Endodermal cell (in vitro differentiated cells): Measurements from ENCODE around the gene RCOR1. TPM values are rescaled to one million over a fixed set of nuclear protein-coding genes. Genes with fewer than 3 reads are reported as not detected.

Experiments used
- DNase-seq: peaks from one replicate; pipeline ENCODE4 v3.0.0-alpha.2; 2017
- H3K27ac ChIP-seq: 2 replicates; pipeline ENCODE4 v1.5.1; 2013; ENCODE audit warnings: mild to moderate bottlenecking, low read depth, low read length, moderate library complexity
- H3K27me3 ChIP-seq: 2 replicates; pipeline ENCODE4 v1.6.1; 2013; ENCODE audit warnings: mild to moderate bottlenecking, low read length, moderate library complexity; ENCODE audit not compliant: insufficient read depth, control insufficient read depth, poor library complexity, severe bottlenecking
- H3K36me3 ChIP-seq: 2 replicates; pipeline ENCODE4 v1.7.0; 2013; ENCODE audit warnings: mild to moderate bottlenecking, low read length, moderate library complexity; ENCODE audit not compliant: control insufficient read depth, insufficient read depth
- H3K4me1 ChIP-seq: one replicate; pipeline ENCODE4 v1.7.0; 2013; ENCODE audit warnings: low read length; ENCODE audit not compliant: control insufficient read depth, insufficient read depth
- H3K4me3 ChIP-seq: 2 replicates; pipeline ENCODE4 v1.5.1; 2013; ENCODE audit warnings: mild to moderate bottlenecking, low read length, moderate library complexity
- H3K9ac ChIP-seq: 2 replicates; pipeline ENCODE4 v1.6.1; 2013; ENCODE audit warnings: mild to moderate bottlenecking, low read length, moderate library complexity; ENCODE audit not compliant: poor library complexity, severe bottlenecking; ENCODE audit errors: extremely low read depth
- H3K9me3 ChIP-seq: 2 replicates; pipeline ENCODE4 v1.6.1; 2013; ENCODE audit warnings: mild to moderate bottlenecking, low read length, moderate library complexity; ENCODE audit not compliant: control insufficient read depth
- H3K27ac Mint-ChIP-seq: 2 replicates; pipeline ENCODE4 v1.8.0; 2020; ENCODE audit warnings: mixed read lengths
- H3K27me3 Mint-ChIP-seq: 2 replicates; pipeline ENCODE4 v1.8.0; 2021; ENCODE audit warnings: mild to moderate bottlenecking, mixed read lengths; ENCODE audit not compliant: insufficient read depth
- H3K36me3 Mint-ChIP-seq: 2 replicates; pipeline ENCODE4 v1.8.0; 2020; ENCODE audit warnings: low read depth, mixed read lengths
- H3K4me1 Mint-ChIP-seq: 2 replicates; pipeline ENCODE4 v1.8.0; 2020; ENCODE audit warnings: mixed read lengths
- H3K4me3 Mint-ChIP-seq: 2 replicates; pipeline ENCODE4 v1.8.0; 2020; ENCODE audit warnings: mild to moderate bottlenecking, moderate library complexity, mixed read lengths
- H3K9me3 Mint-ChIP-seq: 2 replicates; pipeline ENCODE4 v1.8.0; 2020; ENCODE audit warnings: mild to moderate bottlenecking, mixed read lengths
- CTCF ChIP-seq: fragments of 200-600 bp; sonication (generic); conservative IDR thresholded peaks from 2 replicates; pipeline ENCODE4 v1.5.0; 2021; ENCODE audit warnings: antibody characterized with exemption, mild to moderate bottlenecking
- WGBS, 2 experiments: methylation state at CpG; one replicate each; pipeline versions ENCODE4 v1.1.5 to v1.1.7; 2013; ENCODE audit warnings: missing lambda C conversion rate in 2 of 2, mixed read lengths in 1 of 2; ENCODE audit not compliant: insufficient coverage in 1 of 2, insufficient read length in 1 of 2; 5-methylcytosine and 5-hydroxymethylcytosine counted together
- total RNA-seq, 2 donors: library from RNA; stranded (reverse); fragmentation: NEBNext Ultra II Directional in 1 of 2; extraction: Animal tissue kit (Norgen Biotek cat#: 25700) in 1 of 2; gene quantifications; 2 replicates in 1 of 2; 3 replicates in 1 of 2; pipeline ENCODE4 v1.2.1, GENCODE V29; 2021

The RCOR1 gene
- total RNA-seq, 2 donors from 2014 or later, result 30.3 to 31.5 TPM

- peaks cover 72% of the 10 kb centered on the region for H3K36me3 Mint-ChIP-seq
- WGBS, 2 experiments, result 95 to 97% methylated on average over 6 of the region's 6 CpGs
- no peak for DNase-seq
- H3K4me3 Mint-ChIP-seq, result no peak overlapping the region
- H3K4me1 Mint-ChIP-seq, result peaks cover 15% of the 10 kb centered on the region
- Histone ChIP-seq H3K27me3 (no peaks in the 10 kb centered on the region), H3K9ac (peak overlapping the region; percentile 48), H3K4me3 (no peak overlapping the region), H3K4me1 (peaks cover 13% of the 10 kb centered on the region), H3K27ac (no peak overlapping the region), H3K36me3 (peaks cover 52% of the 10 kb centered on the region), H3K9me3 (no peaks in the 10 kb centered on the region)
- peak overlapping the region; percentile 95 for H3K27ac Mint-ChIP-seq
- TF ChIP-seq CTCF, result no peak
- no peaks in the 10 kb centered on the region for H3K9me3 Mint-ChIP-seq
- H3K27me3 Mint-ChIP-seq, result no peaks in the 10 kb centered on the region
Observed at GRCh38 chr14:102728501-102728900, 136.1 kb downstream of the RCOR1 start.

GRCh38 chr14:102729268-102729667 is 136.8 kb downstream of the RCOR1 start:
- Histone ChIP-seq H3K9me3 (no peaks in the 10 kb centered on the region), H3K9ac (no peak overlapping the region), H3K27ac (no peak overlapping the region), H3K36me3 (peaks cover 47% of the 10 kb centered on the region), H3K27me3 (no peaks in the 10 kb centered on the region), H3K4me3 (no peak overlapping the region), H3K4me1 (peaks cover 13% of the 10 kb centered on the region)
- no peaks in the 10 kb centered on the region for H3K9me3 Mint-ChIP-seq
- no peaks in the 10 kb centered on the region for H3K27me3 Mint-ChIP-seq
- no peak overlapping the region for H3K4me3 Mint-ChIP-seq
- WGBS, 2 experiments, result 93 to 100% methylated on average over 4 to 5 of the region's 6 CpGs
- H3K4me1 Mint-ChIP-seq, result peaks cover 15% of the 10 kb centered on the region
- peak; percentile 8 for DNase-seq
- TF ChIP-seq CTCF, result no peak
- peaks cover 69% of the 10 kb centered on the region for H3K36me3 Mint-ChIP-seq
- no peak overlapping the region for H3K27ac Mint-ChIP-seq

- DNase-seq, result peak; percentile 17
- H3K36me3 ChIP-seq, result peaks cover 42% of the 10 kb centered on the region
- no peak overlapping the region for H3K4me3 ChIP-seq
- Mint-ChIP-seq H3K4me3 (no peak overlapping the region), H3K27ac (peak overlapping the region; percentile 61), H3K4me1 (peaks cover 15% of the 10 kb centered on the region), H3K36me3 (peaks cover 63% of the 10 kb centered on the region), H3K9me3 (no peaks in the 10 kb centered on the region), H3K27me3 (no peaks in the 10 kb centered on the region)
- H3K9me3 ChIP-seq, result no peaks in the 10 kb centered on the region
- H3K27me3 ChIP-seq, result no peaks in the 10 kb centered on the region
- H3K4me1 ChIP-seq, result peaks cover 13% of the 10 kb centered on the region
- H3K27ac ChIP-seq, result no peak overlapping the region
- no peak for TF ChIP-seq CTCF
- 93 to 98% methylated on average over 8 of the region's 8 CpGs for WGBS, 2 experiments
- H3K9ac ChIP-seq, result no peak overlapping the region
Observed at GRCh38 chr14:102729825-102730224, 137.4 kb downstream of the RCOR1 start.
